HEK293 (cell line): ENCODE data around the gene KPNA4.

Experiments
- CTCF ChIA-PET: fragments of 350-600 bp; formaldehyde crosslinking; extraction: SDS; loops from one replicate; lab custom pipeline; 2021; ENCODE audit warnings: antibody characterized with exemption; lab: Yijun Ruan, JAX
- POLR2A ChIA-PET: fragments of 300-600 bp; formaldehyde crosslinking; extraction: SDS; loops from one replicate; lab custom pipeline; 2020; ENCODE audit warnings: antibody characterized with exemption, inconsistent platforms; lab: Yijun Ruan, JAX
- H3K27ac ChIP-seq: fragments of 200-500 bp; sonication (Bioruptor generic); 2 replicates; pipeline ENCODE4 v1.5.1; 2014; ENCODE audit warnings: low read depth, low read length, control low read depth, inconsistent platforms; ENCODE audit errors: extremely low read depth
- H3K36me3 ChIP-seq, 2 experiments: fragments of 200-500 bp in 1 of 2; sonication (Bioruptor generic) in 1 of 2; 1 replicate in 1 of 2; 2 replicates in 1 of 2; pipeline ENCODE4 v1.5.1; 2014 to 2017; ENCODE audit warnings: inconsistent platforms in 2 of 2, low read length in 2 of 2; ENCODE audit not compliant: control insufficient read depth in 2 of 2, insufficient read depth in 1 of 2
- H3K4me1 ChIP-seq: fragments of 200-500 bp; sonication (Bioruptor generic); 2 replicates; pipeline ENCODE4 v1.5.1; 2014; ENCODE audit warnings: mild to moderate bottlenecking, low read length, inconsistent platforms; ENCODE audit not compliant: control insufficient read depth, insufficient read depth
- H3K4me3 ChIP-seq: 2 replicates; pipeline ENCODE4 v1.5.1; 2011; ENCODE audit warnings: low read depth, mild to moderate bottlenecking, control low read depth, low read length, moderate library complexity
- H3K9me3 ChIP-seq: fragments of 200-500 bp; sonication (Bioruptor generic); 2 replicates; pipeline ENCODE4 v1.5.1; 2014; ENCODE audit warnings: low read depth, low read length, inconsistent platforms; ENCODE audit not compliant: control insufficient read depth, insufficient read depth
- CTCF ChIP-seq: fragments of 450-650 bp; formaldehyde crosslinking; IDR thresholded peaks from 2 replicates; pipeline ENCODE4 v1.5.1; 2016; ENCODE audit warnings: missing biosample characterization, missing genetic modification characterization
- ELK4 ChIP-seq: IDR thresholded peaks from 2 replicates; pipeline ENCODE4 v1.6.1; 2011; ENCODE audit warnings: mild to moderate bottlenecking, low read depth, low read length, borderline replicate concordance
- KLF7 ChIP-seq: fragments of 450-650 bp; formaldehyde crosslinking; IDR thresholded peaks from 2 replicates; pipeline ENCODE4 v1.5.1; 2016; ENCODE audit warnings: missing biosample characterization, missing genetic modification characterization, borderline replicate concordance
- MEIS1 ChIP-seq: sonication (generic); formaldehyde crosslinking; IDR thresholded peaks from 2 replicates; pipeline ENCODE4 v1.8.1; 2022; ENCODE audit warnings: missing genetic modification reagents, mild to moderate bottlenecking, borderline replicate concordance
- RBAK ChIP-seq: fragments of 450-650 bp; formaldehyde crosslinking; IDR thresholded peaks from 2 replicates; pipeline ENCODE4 v1.5.1; 2016; ENCODE audit warnings: missing biosample characterization, missing genetic modification characterization
- ZBTB11 ChIP-seq: fragments of 450-650 bp; formaldehyde crosslinking; conservative IDR thresholded peaks from 2 replicates; pipeline ENCODE4 v1.5.1; 2016; ENCODE audit warnings: low read depth, missing biosample characterization, missing genetic modification characterization
- ZFHX2 ChIP-seq: fragments of 450-650 bp; formaldehyde crosslinking; conservative IDR thresholded peaks from 2 replicates; pipeline ENCODE4 v1.5.1; 2016; ENCODE audit warnings: missing biosample characterization, missing genetic modification characterization
- ZFP37 ChIP-seq: fragments of 450-650 bp; formaldehyde crosslinking; IDR thresholded peaks from 2 replicates; pipeline ENCODE4 v1.5.1; 2016; ENCODE audit warnings: missing biosample characterization, missing genetic modification characterization
- ZFP69B ChIP-seq: fragments of 450-650 bp; formaldehyde crosslinking; IDR thresholded peaks from 2 replicates; pipeline ENCODE4 v1.5.1; 2016; ENCODE audit warnings: missing biosample characterization, missing genetic modification characterization
- ZNF114 ChIP-seq: fragments of 450-650 bp; formaldehyde crosslinking; IDR thresholded peaks from 2 replicates; pipeline ENCODE4 v1.5.0; 2017; ENCODE audit warnings: missing biosample characterization, missing genetic modification characterization
- ZNF138 ChIP-seq: fragments of 450-650 bp; formaldehyde crosslinking; IDR thresholded peaks from 2 replicates; pipeline ENCODE4 v1.5.1; 2016; ENCODE audit warnings: missing biosample characterization, missing genetic modification characterization, borderline replicate concordance
- ZNF157 ChIP-seq: fragments of 450-650 bp; formaldehyde crosslinking; IDR thresholded peaks from 2 replicates; pipeline ENCODE4 v1.5.1; 2016; ENCODE audit warnings: missing biosample characterization, missing genetic modification characterization
- ZNF239 ChIP-seq: fragments of 450-650 bp; formaldehyde crosslinking; IDR thresholded peaks from 2 replicates; pipeline ENCODE4 v1.5.1; 2016; ENCODE audit warnings: missing biosample characterization, missing genetic modification characterization
- ZNF274 ChIP-seq, 2 experiments: fragments of 200-500 bp in 1 of 2; fragments of 450-650 bp in 1 of 2; sonication (Bioruptor generic) in 1 of 2; formaldehyde crosslinking in 1 of 2; IDR thresholded peaks; 2 replicates each; pipeline versions ENCODE4 v1.5.1 to v1.6.1; 2014 to 2016; ENCODE audit warnings: borderline replicate concordance in 1 of 2, inconsistent platforms in 1 of 2, low read length in 1 of 2, missing biosample characterization in 1 of 2, missing genetic modification characterization in 1 of 2
- ZNF292 ChIP-seq: fragments of 450-650 bp; formaldehyde crosslinking; IDR thresholded peaks from 2 replicates; pipeline ENCODE4 v1.5.1; 2016; ENCODE audit warnings: low read depth, missing biosample characterization, missing genetic modification characterization, borderline replicate concordance
- ZNF354C ChIP-seq: fragments of 450-650 bp; formaldehyde crosslinking; IDR thresholded peaks from 2 replicates; pipeline ENCODE4 v1.5.1; 2016; ENCODE audit warnings: missing biosample characterization, missing genetic modification characterization, low read depth, borderline replicate concordance
- ZNF530 ChIP-seq: fragments of 450-650 bp; formaldehyde crosslinking; IDR thresholded peaks from 2 replicates; pipeline ENCODE4 v1.5.1; 2016; ENCODE audit warnings: low read depth, missing biosample characterization, missing genetic modification characterization
- ZNF624 ChIP-seq: fragments of 450-650 bp; formaldehyde crosslinking; IDR thresholded peaks from 2 replicates; pipeline ENCODE4 v1.5.1; 2017; ENCODE audit warnings: missing biosample characterization, missing genetic modification characterization
- ZNF843 ChIP-seq: fragments of 450-650 bp; formaldehyde crosslinking; IDR thresholded peaks from 2 replicates; pipeline ENCODE4 v1.5.1; 2016; ENCODE audit warnings: missing biosample characterization, missing genetic modification characterization
- TF ChIP-seq, protein P1 (sequence below): fragments of 450-650 bp; formaldehyde crosslinking; IDR thresholded peaks from 2 replicates; pipeline ENCODE4 v1.5.1; 2016; ENCODE audit warnings: missing biosample characterization, missing genetic modification characterization

The KPNA4 gene

GRCh38 chr3:160473221-160473620 is 92.2 kb downstream of the KPNA4 start:
- ChIA-PET CTCF (no interaction called here), POLR2A (interaction anchor here (1.6 kb wide), 1 partner anchor 24 kb away, joined by 4 read pairs; the partner anchor contains the start of gene TRIM59)
- no peak for TF ChIP-seq ZNF239 (tag by site-specific recombination)
- TF ChIP-seq CTCF (tag by site-specific recombination) = no peak
- no peak for TF ChIP-seq MEIS1 (CRISPR knock-in tag)
- TF ChIP-seq ZNF157 (tag by site-specific recombination) = no peak
- TF ChIP-seq, protein P1, sequence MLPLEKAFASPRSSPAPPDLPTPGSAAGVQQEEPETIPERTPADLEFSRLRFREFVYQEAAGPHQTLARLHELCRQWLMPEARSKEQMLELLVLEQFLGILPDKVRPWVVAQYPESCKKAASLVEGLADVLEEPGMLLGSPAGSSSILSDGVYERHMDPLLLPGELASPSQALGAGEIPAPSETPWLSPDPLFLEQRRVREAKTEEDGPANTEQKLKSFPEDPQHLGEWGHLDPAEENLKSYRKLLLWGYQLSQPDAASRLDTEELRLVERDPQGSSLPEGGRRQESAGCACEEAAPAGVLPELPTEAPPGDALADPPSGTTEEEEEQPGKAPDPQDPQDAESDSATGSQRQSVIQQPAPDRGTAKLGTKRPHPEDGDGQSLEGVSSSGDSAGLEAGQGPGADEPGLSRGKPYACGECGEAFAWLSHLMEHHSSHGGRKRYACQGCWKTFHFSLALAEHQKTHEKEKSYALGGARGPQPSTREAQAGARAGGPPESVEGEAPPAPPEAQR (tag by site-specific recombination) = no peak
- TF ChIP-seq ZNF354C (tag by site-specific recombination) = no peak
- no peak for TF ChIP-seq ZBTB11 (tag by site-specific recombination)
- no peak for TF ChIP-seq ZNF292 (tag by site-specific recombination)
- no peak for TF ChIP-seq ZFP69B (tag by site-specific recombination)
- TF ChIP-seq ZNF274 (IDR thresholded peaks at IDR 0.05; ENCODE audit: low read length) = no peak
- no peak for TF ChIP-seq ZNF274 (tag by site-specific recombination; IDR thresholded peaks at IDR 0.05; ENCODE audit: borderline replicate concordance)
- TF ChIP-seq ZNF843 (tag by site-specific recombination) = no peak
- no peak for TF ChIP-seq ZNF138 (tag by site-specific recombination)
- TF ChIP-seq RBAK = no peak
- TF ChIP-seq ZFP37 (tag by site-specific recombination) = no peak
- TF ChIP-seq KLF7 (tag by site-specific recombination) = no peak
- no peak for TF ChIP-seq ZNF624
- TF ChIP-seq ZNF530 = no peak
- TF ChIP-seq ZFHX2 (tag by site-specific recombination) = no peak
- TF ChIP-seq ZNF114 (tag by site-specific recombination) = no peak
- TF ChIP-seq ELK4 = no peak

More at GRCh38 chr3:160473221-160473620, 92.2 kb downstream of the KPNA4 start:
- H3K4me3 ChIP-seq = no peak overlapping the region
- no peaks in the 10 kb centered on the region for H3K36me3 ChIP-seq
- H3K4me1 ChIP-seq = no peaks in the 10 kb centered on the region
- no peak overlapping the region for H3K27ac ChIP-seq
- no peaks in the 10 kb centered on the region for H3K9me3 ChIP-seq
